Mucosa of stomach (tissue), 1 donor: Measurements from ENCODE around the gene MFRP.

ENCODE experiments used
- H3K27me3 ChIP-seq: one replicate; pipeline ENCODE4 v1.7.0; 2013; ENCODE audit warnings: mild to moderate bottlenecking, low read length; ENCODE audit not compliant: control insufficient read depth, insufficient read depth
- H3K36me3 ChIP-seq: one replicate; pipeline ENCODE4 v1.7.0; 2013; ENCODE audit warnings: low read length; ENCODE audit not compliant: control insufficient read depth, insufficient read depth
- H3K4me1 ChIP-seq: one replicate; pipeline ENCODE4 v1.7.0; 2013; ENCODE audit warnings: mild to moderate bottlenecking, low read length; ENCODE audit not compliant: control insufficient read depth, insufficient read depth
- H3K4me3 ChIP-seq: one replicate; pipeline ENCODE4 v1.7.0; 2013; ENCODE audit warnings: low read length
- H3K9ac ChIP-seq: one replicate; pipeline ENCODE4 v1.7.0; 2013; ENCODE audit warnings: mild to moderate bottlenecking, low read length, moderate library complexity
- H3K9me3 ChIP-seq: one replicate; pipeline ENCODE4 v1.7.0; 2013; ENCODE audit warnings: mild to moderate bottlenecking, low read length, moderate library complexity; ENCODE audit not compliant: control insufficient read depth
- donor health status: Pancreatic carcinoma.

Gene MFRP

DNA sequence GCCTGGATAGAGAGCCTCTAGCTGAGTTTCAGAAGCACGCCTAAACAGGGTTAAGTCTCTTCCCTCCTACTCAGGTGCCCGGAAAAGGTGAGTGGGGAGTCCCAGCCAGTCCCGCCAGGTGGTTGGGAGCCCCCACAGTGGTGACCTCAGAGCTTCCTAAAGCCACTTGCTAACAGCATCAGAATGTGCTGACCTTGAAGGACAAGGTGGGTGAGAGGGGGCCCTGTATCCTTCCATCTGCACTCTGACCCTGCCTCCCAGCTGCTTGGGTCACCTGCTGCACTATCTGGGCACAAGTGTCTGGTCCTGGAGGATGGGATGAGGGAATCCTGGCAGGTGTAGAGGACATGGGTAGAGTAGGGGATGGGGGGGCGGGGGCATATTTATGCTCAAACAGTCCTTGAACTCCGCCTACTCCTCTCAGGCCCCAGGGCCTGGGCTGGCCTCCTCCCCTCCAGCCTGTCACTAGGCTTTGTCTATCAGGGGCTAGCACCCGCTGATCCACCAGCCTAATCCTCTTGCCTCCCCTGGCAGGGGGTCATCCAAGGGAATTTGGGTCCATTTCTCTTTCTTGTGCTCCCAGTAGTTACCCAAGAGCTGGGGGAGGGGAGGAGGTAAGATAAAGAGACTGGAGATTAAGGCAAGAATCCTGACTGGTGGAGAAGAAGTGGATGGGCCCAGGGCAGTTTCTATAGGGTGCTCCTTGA, 31.6 kb upstream of the MFRP start:
- Histone ChIP-seq H3K4me3 (no peak overlapping the region), H3K4me1 (peaks cover 35% of the 10 kb centered on the region)

DNA sequence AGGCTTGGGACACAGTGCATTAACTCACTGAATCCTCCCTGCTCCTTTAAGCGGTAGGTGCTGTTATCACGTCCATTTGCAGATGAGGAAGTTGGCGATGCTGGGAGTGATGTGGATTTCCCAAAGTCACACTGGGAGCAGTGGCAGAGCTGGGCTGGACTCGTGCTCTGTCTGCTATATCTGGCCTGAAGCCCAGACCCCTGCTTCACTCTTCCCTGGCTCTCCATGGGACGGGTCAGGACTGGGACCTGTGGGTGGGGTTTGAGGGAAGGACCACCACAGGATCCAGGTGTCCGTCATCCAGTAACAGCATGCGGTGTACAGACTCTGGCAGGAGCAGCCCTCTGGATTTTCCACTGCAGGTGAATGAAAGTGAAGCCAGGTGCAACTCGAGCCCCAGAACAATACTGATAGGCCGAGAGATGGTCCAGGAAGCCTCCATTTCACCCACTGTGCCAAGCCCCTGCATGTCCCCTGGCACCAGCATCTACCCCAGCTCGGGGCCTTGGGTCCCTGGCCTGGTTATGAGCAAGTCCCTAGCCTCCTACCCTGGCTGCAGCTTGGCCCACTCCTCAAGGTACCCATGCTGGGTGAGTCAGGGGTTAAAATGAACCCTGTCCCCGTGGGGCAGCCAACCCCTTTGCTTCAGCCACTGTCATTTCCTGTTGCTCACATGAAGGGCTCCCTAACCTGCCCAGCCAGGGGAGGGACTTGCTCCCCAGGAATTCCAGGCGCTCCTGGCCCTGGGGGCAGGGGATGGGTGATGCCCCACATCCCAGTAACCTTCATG, 30.8 kb upstream of the MFRP start:
- Histone ChIP-seq H3K9ac (no peak overlapping the region), H3K9me3 (no peaks in the 10 kb centered on the region), H3K4me1 (peaks cover 35% of the 10 kb centered on the region), H3K4me3 (no peak overlapping the region), H3K36me3 (no peaks in the 10 kb centered on the region), H3K27me3 (peaks cover 12% of the 10 kb centered on the region)

More for the DNA sequence above, 31.6 kb upstream of the MFRP start:
- H3K9ac ChIP-seq = no peak overlapping the region
- H3K36me3 ChIP-seq = no peaks in the 10 kb centered on the region
- peaks cover 12% of the 10 kb centered on the region for H3K27me3 ChIP-seq
- no peaks in the 10 kb centered on the region for H3K9me3 ChIP-seq

GRCh38 chr11:119376197-119376847, 29.8 kb upstream of the MFRP start:
- Histone ChIP-seq H3K4me1 (peaks cover 37% of the 10 kb centered on the region), H3K9me3 (no peaks in the 10 kb centered on the region), H3K36me3 (no peaks in the 10 kb centered on the region), H3K4me3 (no peak overlapping the region), H3K9ac (no peak overlapping the region), H3K27me3 (peaks cover 11% of the 10 kb centered on the region)

- Histone ChIP-seq H3K9ac (no peak overlapping the region), H3K27me3 (peaks cover 4% of the 10 kb centered on the region), H3K9me3 (no peaks in the 10 kb centered on the region), H3K36me3 (no peaks in the 10 kb centered on the region), H3K4me1 (peaks cover 37% of the 10 kb centered on the region), H3K4me3 (no peak overlapping the region)
Observed at GRCh38 chr11:119375337-119376196, 29.1 kb upstream of the MFRP start.

- peaks cover 43% of the 10 kb centered on the region for H3K4me1 ChIP-seq
- H3K4me3 ChIP-seq = no peak overlapping the region
- no peaks in the 10 kb centered on the region for H3K27me3 ChIP-seq
- H3K9me3 ChIP-seq = no peaks in the 10 kb centered on the region
- no peak overlapping the region for H3K9ac ChIP-seq
- no peaks in the 10 kb centered on the region for H3K36me3 ChIP-seq
Observed at GRCh38 chr11:119374632-119375336, 28.3 kb upstream of the MFRP start.

- Histone ChIP-seq H3K4me1 (peaks cover 50% of the 10 kb centered on the region), H3K9ac (no peak overlapping the region), H3K36me3 (no peaks in the 10 kb centered on the region), H3K27me3 (no peaks in the 10 kb centered on the region), H3K9me3 (no peaks in the 10 kb centered on the region), H3K4me3 (no peak overlapping the region)
Observed at GRCh38 chr11:119373921-119374631, 27.6 kb upstream of the MFRP start.

- H3K9ac ChIP-seq = no peak overlapping the region
- no peaks in the 10 kb centered on the region for H3K36me3 ChIP-seq
- no peaks in the 10 kb centered on the region for H3K27me3 ChIP-seq
- no peaks in the 10 kb centered on the region for H3K9me3 ChIP-seq
- no peak overlapping the region for H3K4me3 ChIP-seq
- peaks cover 58% of the 10 kb centered on the region for H3K4me1 ChIP-seq
Observed at GRCh38 chr11:119373059-119373920, 26.8 kb upstream of the MFRP start.

DNA sequence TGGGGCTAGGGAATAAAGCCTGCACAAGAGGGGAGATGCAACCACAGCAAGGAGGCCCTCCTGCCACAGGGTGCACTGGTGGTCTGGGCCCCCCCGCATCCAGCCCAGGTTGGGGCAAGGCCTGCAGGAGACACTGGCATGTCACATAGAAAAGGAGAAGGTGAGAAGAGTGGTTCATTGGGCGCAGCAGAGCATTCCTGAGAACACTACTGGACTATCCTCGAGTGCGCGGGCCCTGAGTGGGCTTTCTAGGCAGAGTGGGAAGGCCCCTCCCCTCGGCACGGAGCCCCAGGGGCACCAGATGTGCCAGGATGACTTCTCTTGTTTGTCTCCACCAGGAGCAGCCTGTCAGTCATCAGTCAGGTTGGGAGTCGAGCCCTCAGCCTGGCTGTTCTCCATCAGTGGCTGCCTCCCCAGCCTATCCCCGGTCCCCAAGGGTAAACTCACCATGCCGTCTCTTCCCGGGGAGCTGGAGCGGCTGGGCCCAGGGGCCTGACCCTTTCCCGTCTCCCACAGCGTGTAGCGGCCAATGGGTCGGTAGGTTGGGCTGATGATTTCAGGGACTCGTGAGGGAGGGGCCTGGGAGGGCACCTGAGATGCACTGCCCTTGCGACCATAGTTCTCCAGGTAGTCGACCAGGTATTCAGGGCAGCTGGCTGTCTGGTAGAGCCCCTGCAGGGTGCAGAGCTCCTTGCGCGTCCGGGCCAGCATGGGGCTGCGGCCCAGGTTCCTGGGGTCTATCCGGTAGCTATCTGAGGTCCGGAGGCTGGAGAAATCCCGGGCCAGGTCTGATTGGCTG, 26.0 kb upstream of the MFRP start:
- no peaks in the 10 kb centered on the region for H3K9me3 ChIP-seq
- no peak overlapping the region for H3K9ac ChIP-seq
- no peaks in the 10 kb centered on the region for H3K27me3 ChIP-seq
- H3K36me3 ChIP-seq = no peaks in the 10 kb centered on the region
- no peak overlapping the region for H3K4me3 ChIP-seq
- peaks cover 66% of the 10 kb centered on the region for H3K4me1 ChIP-seq

GRCh38 chr11:119371778-119372182, 25.3 kb upstream of the MFRP start:
- Histone ChIP-seq H3K36me3 (no peaks in the 10 kb centered on the region), H3K9me3 (no peaks in the 10 kb centered on the region), H3K4me1 (peaks cover 72% of the 10 kb centered on the region), H3K27me3 (no peaks in the 10 kb centered on the region), H3K4me3 (no peak overlapping the region), H3K9ac (no peak overlapping the region)
